ENCODE results near the gene GOLGA3.

GRCh38 chr12:132774646-132775275, 53.9 kb downstream of the GOLGA3 start:
- TF ChIP-seq SP2 (IDR thresholded peaks at IDR 0.05; ENCODE audit: extremely low read depth, low read depth, low read length, poor library complexity, severe bottlenecking) (no peak), TCF7 (IDR thresholded peaks at IDR 0.05; ENCODE audit: borderline replicate concordance) (no peak), CTCF (IDR thresholded peaks at IDR 0.05 in 2 of 3, conservative IDR thresholded peaks at IDR 0.05 in 1 of 3; ENCODE audit: insufficient read depth in 2 of 3, low read depth in 1 of 3, low read length in 3 of 3) (no peak), ZNF24 (IDR thresholded peaks at IDR 0.05) (no peak), RBFOX2 (IDR thresholded peaks at IDR 0.05; ENCODE audit: low read depth, low read length) (no peak), MAX (CRISPR knock-in tag; IDR thresholded peaks at IDR 0.05) (no peak), NUFIP1 (IDR thresholded peaks at IDR 0.05; ENCODE audit: partially characterized antibody) (no peak), ZNF717 (CRISPR knock-in tag; IDR thresholded peaks at IDR 0.05) (no peak), MECOM (CRISPR knock-in tag; IDR thresholded peaks at IDR 0.05) (no peak), SNAPC5 (CRISPR knock-in tag; IDR thresholded peaks at IDR 0.05) (no peak)
